HepG2 (cell line): Measurements from ENCODE around the gene MAPK8IP3. TPM values are rescaled to one million over a fixed set of nuclear protein-coding genes. Genes with fewer than 3 reads are reported as not detected.

Experiments
- BCL6 ChIP-seq: IDR thresholded peaks from 2 replicates; pipeline ENCODE4 v1.6.1; 2016; ENCODE audit warnings: missing genetic modification reagents, missing compliant biosample characterization
- BHLHE40 ChIP-seq: IDR thresholded peaks from 2 replicates; pipeline ENCODE4 v1.6.1; 2011; ENCODE audit warnings: low read length, improper control_type of control experiment
- CBX5 ChIP-seq: sonication (generic); formaldehyde crosslinking; IDR thresholded peaks from 2 replicates; pipeline ENCODE4 v1.4.0; 2020; ENCODE audit warnings: missing genetic modification reagents, borderline replicate concordance
- CHD4 ChIP-seq: fragments of 200-600 bp; sonication (generic); IDR thresholded peaks from 2 replicates; pipeline ENCODE4 v1.7.0; 2017; ENCODE audit warnings: mild to moderate bottlenecking, low read length, borderline replicate concordance
- HIVEP1 ChIP-seq: sonication (generic); formaldehyde crosslinking; IDR thresholded peaks from 2 replicates; pipeline ENCODE4 v1.4.0; 2020; ENCODE audit warnings: mild to moderate bottlenecking, missing genetic modification reagents
- ISL2 ChIP-seq: sonication (generic); formaldehyde crosslinking; IDR thresholded peaks from 2 replicates; pipeline ENCODE4 v1.5.0; 2020; ENCODE audit warnings: missing genetic modification reagents
- JUND ChIP-seq: sonication (generic); formaldehyde crosslinking; IDR thresholded peaks from 2 replicates; pipeline ENCODE4 v1.8.0; 2022; ENCODE audit warnings: mild to moderate bottlenecking, missing genetic modification reagents
- KAT8 ChIP-seq: IDR thresholded peaks from 2 replicates; pipeline ENCODE4 v1.6.1; 2016; ENCODE audit warnings: missing genetic modification reagents, missing compliant biosample characterization
- MAFG ChIP-seq: sonication (generic); formaldehyde crosslinking; IDR thresholded peaks from 2 replicates; pipeline ENCODE4 v1.5.1; 2020; ENCODE audit warnings: mild to moderate bottlenecking, missing genetic modification reagents
- MAZ ChIP-seq, 2 experiments: sonication (generic) in 1 of 2; formaldehyde crosslinking in 1 of 2; IDR thresholded peaks; 2 replicates each; pipeline versions ENCODE4 v1.5.0 to v1.6.1; 2012 to 2020; ENCODE audit warnings: low read depth in 2 of 2, mild to moderate bottlenecking in 2 of 2, borderline replicate concordance in 1 of 2, improper control_type of control experiment in 1 of 2, low read length in 1 of 2, missing genetic modification reagents in 1 of 2, moderate library complexity in 1 of 2
- MYC ChIP-seq: sonication (generic); formaldehyde crosslinking; IDR thresholded peaks from 2 replicates; pipeline ENCODE4 v1.9.0; 2021; ENCODE audit warnings: missing genetic modification reagents, borderline replicate concordance
- NR3C1 ChIP-seq: sonication (generic); formaldehyde crosslinking; IDR thresholded peaks from 2 replicates; pipeline ENCODE4 v1.4.0; 2020; ENCODE audit warnings: missing genetic modification reagents
- PHB2 ChIP-seq: fragments of 450-650 bp; IDR thresholded peaks from 2 replicates; pipeline ENCODE4 v1.6.1; 2018; ENCODE audit not compliant: partially characterized antibody
- RAD51 ChIP-seq: fragments of 450-650 bp; IDR thresholded peaks from 2 replicates; pipeline ENCODE4 v1.6.1; 2016; ENCODE audit warnings: borderline replicate concordance
- RFX5 ChIP-seq: IDR thresholded peaks from 2 replicates; pipeline ENCODE4 v1.6.1; 2011; ENCODE audit warnings: low read depth, low read length, improper control_type of control experiment
- SAFB2 ChIP-seq: sonication (generic); formaldehyde crosslinking; IDR thresholded peaks from 2 replicates; pipeline ENCODE4 v1.5.1; 2020; ENCODE audit warnings: missing genetic modification reagents, low read depth, mild to moderate bottlenecking, borderline replicate concordance
- SATB2 ChIP-seq: sonication (generic); formaldehyde crosslinking; IDR thresholded peaks from 2 replicates; pipeline ENCODE4 v1.5.0; 2020; ENCODE audit warnings: missing genetic modification reagents
- SMAD1 ChIP-seq: sonication (generic); formaldehyde crosslinking; IDR thresholded peaks from 2 replicates; pipeline ENCODE4 v1.4.0; 2020; ENCODE audit warnings: missing genetic modification reagents, low read depth, mild to moderate bottlenecking, borderline replicate concordance
- ZBTB20 ChIP-seq: sonication (generic); formaldehyde crosslinking; IDR thresholded peaks from 2 replicates; pipeline ENCODE4 v1.8.1; 2023; ENCODE audit warnings: missing genetic modification reagents, low read depth, mild to moderate bottlenecking, borderline replicate concordance
- ZBTB25 ChIP-seq: IDR thresholded peaks from 2 replicates; pipeline ENCODE4 v1.6.1; 2018; ENCODE audit warnings: missing genetic modification reagents
- ZMYM4 ChIP-seq: sonication (generic); formaldehyde crosslinking; IDR thresholded peaks from 2 replicates; pipeline ENCODE4 v1.8.1; 2023; ENCODE audit warnings: mild to moderate bottlenecking, missing genetic modification reagents
- ZNF264 ChIP-seq: sonication (generic); formaldehyde crosslinking; IDR thresholded peaks from 2 replicates; pipeline ENCODE4 v1.4.0; 2020; ENCODE audit warnings: missing genetic modification reagents
- ZNF446 ChIP-seq: sonication (generic); formaldehyde crosslinking; IDR thresholded peaks from 2 replicates; pipeline ENCODE4 v1.5.0; 2020; ENCODE audit warnings: mild to moderate bottlenecking, missing genetic modification reagents
- ZNF530 ChIP-seq: sonication (generic); formaldehyde crosslinking; IDR thresholded peaks from 2 replicates; pipeline ENCODE4 v1.5.0; 2020; ENCODE audit warnings: low read depth, mild to moderate bottlenecking, missing genetic modification reagents
- ZNF597 ChIP-seq: sonication (generic); formaldehyde crosslinking; IDR thresholded peaks from 2 replicates; pipeline ENCODE4 v1.5.0; 2020; ENCODE audit warnings: missing genetic modification reagents
- ZNF724P ChIP-seq: sonication (generic); formaldehyde crosslinking; IDR thresholded peaks from 2 replicates; pipeline ENCODE4 v1.8.0; 2022; ENCODE audit warnings: missing genetic modification reagents, borderline replicate concordance
- ZNF749 ChIP-seq: sonication (generic); formaldehyde crosslinking; IDR thresholded peaks from 2 replicates; pipeline ENCODE4 v1.8.0; 2022; ENCODE audit warnings: mild to moderate bottlenecking, missing genetic modification reagents, moderate library complexity, borderline replicate concordance
- ZNF780A ChIP-seq: sonication (generic); formaldehyde crosslinking; IDR thresholded peaks from 2 replicates; pipeline ENCODE4 v1.8.0; 2022; ENCODE audit warnings: mild to moderate bottlenecking, missing genetic modification reagents, moderate library complexity
- ZSCAN29 ChIP-seq: sonication (generic); formaldehyde crosslinking; conservative IDR thresholded peaks from 2 replicates; pipeline ENCODE4 v1.4.0; 2020; ENCODE audit warnings: mild to moderate bottlenecking, missing genetic modification reagents
- polyA plus RNA-seq, 8 experiments: library from polyadenylated mRNA; depleted of rRNA in 3 of 8; stranded (reverse) in 7 of 8; unstranded in 1 of 8; fragments of >200 nt; fragmentation: Illumina TruSeq in 4 of 8; extraction: Trizol in 4 of 8; gene quantifications; 2 replicates each; pipeline versions ENCODE4 v1.2.1 to v1.2.3, GENCODE V29; 2011 to 2016; ENCODE audit warnings: low read depth in 4 of 8, missing spikeins in 1 of 8, mixed read lengths in 1 of 8; ENCODE audit not compliant: insufficient read depth in 1 of 8
- total RNA-seq, 5 experiments: library from RNA; depleted of rRNA; stranded (reverse); fragments of >200 nt; fragmentation: Illumina TruSeq; extraction: Trizol; gene quantifications; 2 replicates each; pipeline ENCODE4 v1.2.3, GENCODE V29; 2016; ENCODE audit warnings: low read depth in 1 of 5
- TF ChIP-seq, protein P1 (sequence below): sonication (generic); formaldehyde crosslinking; IDR thresholded peaks from 2 replicates; pipeline ENCODE4 v1.4.0; 2020; ENCODE audit warnings: missing genetic modification reagents, borderline replicate concordance

Gene MAPK8IP3
- total and polyA plus RNA-seq, 2 of the 13 experiments (the other 11 are each of a cell fraction or from before 2014, with no cell fraction given) = 25.1 to 41.7 TPM

DNA sequence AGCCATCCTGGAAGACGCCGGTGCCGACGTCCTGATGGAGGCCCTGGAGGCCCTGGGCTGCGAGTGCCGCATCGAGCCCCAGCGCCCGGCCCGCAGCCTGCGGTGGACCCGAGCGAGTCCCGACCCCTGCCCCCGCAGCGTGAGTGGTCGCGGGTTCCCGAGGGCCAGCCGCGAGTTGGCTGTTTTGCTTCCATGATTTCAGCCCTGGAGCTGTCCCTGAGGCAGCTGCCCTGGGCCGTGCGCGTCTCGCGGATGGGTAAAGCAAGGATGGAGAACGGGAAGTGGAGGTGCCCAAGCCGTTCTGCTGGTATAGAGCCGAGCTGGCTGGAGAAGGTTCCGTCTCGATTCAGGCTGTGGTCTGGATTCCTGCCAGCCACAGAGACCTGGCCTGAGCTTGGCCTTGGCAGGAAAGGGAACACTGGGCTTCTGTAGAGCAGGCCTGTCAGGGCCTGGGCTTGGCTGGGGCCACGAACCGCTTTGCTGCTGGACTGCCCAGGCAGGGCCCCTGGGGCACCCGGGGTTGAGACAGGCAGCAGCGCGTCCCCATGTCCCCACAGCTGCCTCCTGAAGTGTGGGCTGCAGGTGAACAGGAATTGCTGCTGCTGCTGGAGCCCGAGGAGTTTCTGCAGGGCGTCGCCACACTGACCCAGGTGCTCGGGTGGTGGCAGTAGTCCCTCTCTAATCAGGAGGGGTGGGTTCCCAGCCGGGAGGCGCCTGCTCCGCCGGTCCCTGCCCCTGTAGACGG lies 67.9 kb downstream of the MAPK8IP3 start (continued):
- TF ChIP-seq NR3C1 (CRISPR knock-in tag) (no peak), ZNF749 (CRISPR knock-in tag) (no peak), SATB2 (CRISPR knock-in tag) (no peak), RAD51 (no peak), ZNF530 (CRISPR knock-in tag) (no peak), MYC (no peak), ZMYM4 (CRISPR knock-in tag) (no peak), ZNF446 (CRISPR knock-in tag) (no peak), ZBTB20 (CRISPR knock-in tag) (no peak), BCL6 (no peak), ISL2 (CRISPR knock-in tag) (no peak), BHLHE40 (no peak), MAZ (IDR thresholded peaks at IDR 0.05; ENCODE audit: borderline replicate concordance, low read depth, low read length) (no peak), MAZ (CRISPR knock-in tag; IDR thresholded peaks at IDR 0.05; ENCODE audit: low read depth) (no peak), ZNF724P (no peak), ZSCAN29 (CRISPR knock-in tag) (no peak), ZNF597 (CRISPR knock-in tag) (no peak), JUND (no peak), CHD4 (no peak), RFX5 (no peak), HIVEP1 (CRISPR knock-in tag) (no peak; the same call in 1 of the 2 replicates), CBX5 (CRISPR knock-in tag) (no peak), ZBTB25 (CRISPR knock-in tag) (no peak), KAT8 (CRISPR knock-in tag) (no peak), PHB2 (no peak), MAFG (no peak), ZNF264 (CRISPR knock-in tag) (no peak), SMAD1 (CRISPR knock-in tag) (no peak), ZNF780A (no peak), SAFB2 (CRISPR knock-in tag) (no peak)
- TF ChIP-seq, protein P1, sequence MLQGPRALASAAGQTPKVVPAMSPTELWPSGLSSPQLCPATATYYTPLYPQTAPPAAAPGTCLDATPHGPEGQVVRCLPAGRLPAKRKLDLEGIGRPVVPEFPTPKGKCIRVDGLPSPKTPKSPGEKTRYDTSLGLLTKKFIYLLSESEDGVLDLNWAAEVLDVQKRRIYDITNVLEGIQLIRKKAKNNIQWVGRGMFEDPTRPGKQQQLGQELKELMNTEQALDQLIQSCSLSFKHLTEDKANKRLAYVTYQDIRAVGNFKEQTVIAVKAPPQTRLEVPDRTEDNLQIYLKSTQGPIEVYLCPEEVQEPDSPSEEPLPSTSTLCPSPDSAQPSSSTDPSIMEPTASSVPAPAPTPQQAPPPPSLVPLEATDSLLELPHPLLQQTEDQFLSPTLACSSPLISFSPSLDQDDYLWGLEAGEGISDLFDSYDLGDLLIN = no peak
